ENCODE measurements around the gene ITGAV.

The ITGAV gene

GRCh38 chr2:186724736-186725135 is 134.9 kb downstream of the ITGAV start:
- Histone ChIP-seq H3K9ac (ENCODE audit: low read length) (no peak overlapping the region), H3K27ac (ENCODE audit: low read depth, low read length) (no peak overlapping the region), H3K36me3 (ENCODE audit: insufficient read depth, low read length) (no peaks in the 10 kb centered on the region), H3K9me3 (ENCODE audit: low read length) (no peaks in the 10 kb centered on the region), H3K27me3 (ENCODE audit: control insufficient read depth in 1 of 2, insufficient read depth in 2 of 2, low read length in 2 of 2) (no peaks in the 10 kb centered on the region), H3K4me1 (ENCODE audit: insufficient read depth, low read length) (peaks cover 4% of the 10 kb centered on the region), H3K4me3 (ENCODE audit: low read depth in 1 of 2, low read length in 2 of 2) (no peak overlapping the region)

GRCh38 chr2:186725783-186726182 is 135.9 kb downstream of the ITGAV start:
- no peak overlapping the region for H3K27ac ChIP-seq (ENCODE audit: low read depth, low read length)
- H3K27me3 ChIP-seq (ENCODE audit: control insufficient read depth in 1 of 2, insufficient read depth in 2 of 2, low read length in 2 of 2), result no peaks in the 10 kb centered on the region
- H3K9ac ChIP-seq (ENCODE audit: low read length), result no peak overlapping the region
- H3K36me3 ChIP-seq (ENCODE audit: insufficient read depth, low read length), result no peaks in the 10 kb centered on the region
- no peaks in the 10 kb centered on the region for H3K9me3 ChIP-seq (ENCODE audit: low read length)
- H3K4me1 ChIP-seq (ENCODE audit: insufficient read depth, low read length), result peaks cover 4% of the 10 kb centered on the region
- H3K4me3 ChIP-seq (ENCODE audit: low read depth in 1 of 2, low read length in 2 of 2), result no peak overlapping the region

DNA sequence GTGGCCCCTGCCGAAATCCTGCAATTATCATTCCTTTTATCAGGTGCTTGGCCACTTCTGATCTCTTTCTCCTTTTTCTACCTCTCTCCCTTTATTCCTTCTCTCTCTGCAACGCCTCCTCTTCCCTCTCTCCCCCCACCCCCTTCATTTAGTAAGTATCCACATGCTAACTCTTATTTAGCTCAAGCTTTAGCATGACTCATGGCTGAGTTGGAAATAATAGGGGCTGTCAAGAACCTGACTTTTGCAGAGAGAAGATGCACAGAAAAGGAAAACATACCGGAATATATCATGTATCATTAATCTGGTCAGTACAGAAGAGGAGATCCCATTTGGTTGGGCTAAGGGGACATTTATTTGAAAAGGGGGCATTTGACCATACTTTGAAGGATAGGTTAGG is 137.1 kb downstream of the ITGAV start:
- no peak overlapping the region for H3K27ac ChIP-seq (ENCODE audit: low read depth, low read length)
- H3K9ac ChIP-seq (ENCODE audit: low read length), result no peak overlapping the region
- H3K4me1 ChIP-seq (ENCODE audit: insufficient read depth, low read length), result no peaks in the 10 kb centered on the region

GRCh38 chr2:186728631-186729030 is 138.8 kb downstream of the ITGAV start:
- H3K9me3 ChIP-seq (ENCODE audit: low read length), result no peaks in the 10 kb centered on the region
- H3K27ac ChIP-seq (ENCODE audit: low read depth, low read length), result no peak overlapping the region
- no peaks in the 10 kb centered on the region for H3K4me1 ChIP-seq (ENCODE audit: insufficient read depth, low read length)
- no peak overlapping the region for H3K4me3 ChIP-seq (ENCODE audit: low read depth in 1 of 2, low read length in 2 of 2)
- no peaks in the 10 kb centered on the region for H3K27me3 ChIP-seq (ENCODE audit: control insufficient read depth in 1 of 2, insufficient read depth in 2 of 2, low read length in 2 of 2)
- no peaks in the 10 kb centered on the region for H3K36me3 ChIP-seq (ENCODE audit: insufficient read depth, low read length)
- H3K9ac ChIP-seq (ENCODE audit: low read length), result no peak overlapping the region

More for the DNA sequence above, 137.1 kb downstream of the ITGAV start:
- no peak overlapping the region for H3K4me3 ChIP-seq (ENCODE audit: low read depth in 1 of 2, low read length in 2 of 2)
- no peaks in the 10 kb centered on the region for H3K36me3 ChIP-seq (ENCODE audit: insufficient read depth, low read length)
- no peaks in the 10 kb centered on the region for H3K9me3 ChIP-seq (ENCODE audit: low read length)
- H3K27me3 ChIP-seq (ENCODE audit: control insufficient read depth in 1 of 2, insufficient read depth in 2 of 2, low read length in 2 of 2), result no peaks in the 10 kb centered on the region
